Activated CD8-positive, alpha-beta memory T cell treated with anti-CD3 and anti-CD28 coated beads for 48 hours (primary cell): ENCODE data around the gene NFASC.
A peak's percentile ranks its signal among the peaks of the same experiment; 100 is the strongest.

Experiments
- DNase-seq, 3 experiments: peaks; one replicate each; pipeline ENCODE4 v3.0.0-alpha.2; 2020; ENCODE audit warnings: low read depth in 2 of 3, low spot score in 2 of 3

NFASC gene

DNA sequence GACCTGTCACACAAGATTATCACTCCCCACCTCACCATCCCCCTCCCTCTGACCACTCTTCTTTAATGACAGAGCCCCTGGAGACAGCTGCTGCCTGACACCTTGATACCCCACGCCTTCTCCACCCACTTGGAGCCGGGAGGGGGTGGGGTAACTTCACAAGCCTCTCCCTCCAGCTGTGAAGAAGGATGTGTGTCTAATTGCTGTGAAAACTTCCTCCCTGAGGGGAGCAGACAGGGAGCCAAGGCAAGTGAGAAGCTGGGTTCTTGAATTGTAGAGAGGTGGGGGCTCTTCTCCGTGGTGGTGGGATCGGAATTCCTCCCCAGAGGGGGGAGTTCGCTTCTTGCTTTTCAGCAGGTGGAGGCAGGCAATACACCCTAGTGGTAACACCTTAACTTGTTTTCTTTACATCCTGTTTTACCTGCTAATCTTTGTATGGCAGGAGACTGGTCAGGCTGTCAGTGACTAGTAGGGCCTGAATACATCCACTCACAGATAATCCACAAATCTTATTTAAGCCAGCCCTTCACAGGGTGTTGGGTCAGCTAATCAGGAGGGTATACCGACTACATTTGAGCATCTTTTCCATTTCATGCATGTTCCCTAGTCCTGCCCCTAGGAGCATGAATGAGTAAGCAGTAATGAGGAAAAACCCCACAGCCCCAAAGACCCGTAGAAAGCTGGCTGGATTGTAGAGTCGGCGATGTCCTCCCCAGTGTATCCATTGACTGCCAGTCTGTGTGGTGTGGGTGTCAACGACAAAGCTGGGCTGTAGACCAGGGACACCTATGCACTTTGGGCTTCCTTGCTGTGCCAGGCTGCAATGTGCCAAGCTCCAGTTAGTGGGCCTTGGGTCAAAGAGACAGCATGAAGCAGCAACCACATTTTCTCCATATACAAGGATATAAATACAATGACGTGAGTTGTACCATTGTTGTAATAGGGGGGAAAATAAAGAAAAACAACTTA is 57.3 kb downstream of the NFASC start:
- no peak for DNase-seq

DNA sequence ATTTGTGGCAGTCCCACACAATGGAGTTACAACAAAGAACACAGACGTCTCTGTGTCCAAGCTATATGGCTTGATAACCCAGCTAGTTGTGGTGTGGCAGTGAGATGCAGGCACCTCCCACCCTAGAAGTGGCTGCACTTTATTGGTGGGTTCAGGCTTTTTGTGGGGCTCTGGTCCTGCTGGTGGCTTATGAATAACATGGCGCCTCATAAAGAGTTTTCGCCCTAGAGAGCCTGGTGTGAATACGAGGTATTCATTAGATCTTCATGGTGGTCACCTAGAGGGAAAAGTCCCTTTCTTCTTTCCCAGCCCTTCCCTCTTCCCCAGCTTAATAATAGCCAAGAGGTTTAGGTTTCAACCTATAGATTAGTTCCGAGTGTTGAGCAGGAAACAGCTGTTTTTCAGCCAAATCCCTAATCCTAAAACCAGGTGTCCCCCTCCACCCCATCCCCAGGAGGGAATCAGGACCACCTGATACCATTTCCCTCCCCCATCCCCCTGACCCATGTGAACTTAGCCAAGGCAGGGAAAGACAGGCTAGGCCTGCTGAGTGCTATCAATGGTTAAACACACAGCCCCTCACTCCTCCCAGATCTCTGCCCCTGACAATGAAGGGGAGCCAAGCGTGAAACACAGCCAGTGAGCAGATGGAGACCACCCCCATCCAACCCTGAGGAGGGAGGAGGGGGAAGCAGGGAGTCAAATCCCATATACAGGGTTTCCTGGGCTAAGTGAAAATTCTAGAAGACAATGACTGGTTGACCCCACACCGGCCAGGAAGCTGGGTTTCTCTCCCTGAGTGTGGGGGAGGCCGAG is 58.2 kb downstream of the NFASC start:
- no peak for DNase-seq

DNA sequence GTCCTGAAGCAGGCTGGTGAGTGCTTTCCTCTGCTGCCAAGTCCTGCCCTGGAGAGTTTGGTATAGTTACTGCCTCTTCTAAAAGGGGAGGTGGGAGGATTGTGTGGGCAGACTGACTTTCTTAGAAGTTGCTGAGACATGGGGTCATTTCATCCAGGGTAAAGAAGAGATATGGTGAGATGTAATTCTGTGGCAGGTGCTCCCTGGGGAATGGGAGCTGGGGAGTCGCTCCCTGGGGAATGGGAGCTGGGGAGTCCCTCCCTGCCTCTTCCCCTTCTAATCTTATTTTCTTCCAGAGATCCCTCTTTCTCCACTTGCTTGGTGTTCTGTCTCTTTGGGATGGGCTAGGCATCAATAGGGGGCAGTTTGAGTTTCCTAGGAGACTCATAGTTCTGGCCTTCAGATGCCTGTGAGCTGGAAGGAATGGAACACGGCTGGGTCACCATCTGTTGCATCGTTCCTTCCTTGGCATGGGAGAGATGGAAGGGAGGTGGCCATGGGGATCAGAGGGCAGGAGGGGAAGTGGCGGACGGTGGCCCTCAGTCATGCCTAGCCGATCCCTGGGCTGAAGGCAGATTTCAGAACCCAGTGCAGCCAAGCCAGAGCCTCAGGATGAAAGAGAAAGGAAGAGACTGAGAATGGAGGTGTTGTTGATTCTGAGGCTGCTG is 59.0 kb downstream of the NFASC start:
- no peak for DNase-seq

DNA sequence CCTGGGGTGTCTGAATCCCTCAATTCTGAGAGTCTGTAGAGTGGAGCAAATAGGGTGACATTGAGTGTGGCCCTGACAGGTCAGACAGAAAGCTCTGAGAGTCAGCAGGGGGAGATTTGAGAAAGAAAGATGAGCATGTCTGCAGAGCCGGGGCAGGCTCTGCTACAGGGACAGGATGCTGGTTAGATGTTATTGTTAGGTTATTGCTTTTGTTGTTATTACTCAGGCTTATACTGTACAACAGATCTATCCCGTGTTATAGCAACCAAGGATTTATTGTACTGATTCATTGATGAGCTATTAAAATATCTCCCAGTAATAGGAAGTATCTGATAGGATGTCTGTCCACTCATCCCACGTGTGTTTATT is 59.5 kb downstream of the NFASC start:
- DNase-seq, result no peak

DNA sequence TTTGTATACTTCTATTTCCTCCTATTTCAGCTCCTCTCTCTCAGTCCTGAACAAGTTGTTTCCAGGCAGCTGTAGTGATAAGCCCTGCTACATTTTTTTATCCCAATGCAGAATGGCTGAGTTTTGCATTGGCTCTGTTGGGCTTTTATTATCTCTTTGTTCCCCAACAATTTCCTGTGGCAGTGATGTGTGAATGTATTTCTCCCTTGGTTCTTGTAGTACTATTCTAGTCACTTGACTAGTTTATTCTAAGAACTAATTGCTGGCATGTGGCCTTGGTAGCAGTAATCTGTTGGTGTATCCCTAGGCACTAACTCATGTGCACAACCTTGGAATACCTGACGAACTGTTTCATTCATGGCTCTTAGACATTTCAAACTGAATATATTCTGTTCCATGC is 60.7 kb downstream of the NFASC start:
- DNase-seq, result no peak

DNA sequence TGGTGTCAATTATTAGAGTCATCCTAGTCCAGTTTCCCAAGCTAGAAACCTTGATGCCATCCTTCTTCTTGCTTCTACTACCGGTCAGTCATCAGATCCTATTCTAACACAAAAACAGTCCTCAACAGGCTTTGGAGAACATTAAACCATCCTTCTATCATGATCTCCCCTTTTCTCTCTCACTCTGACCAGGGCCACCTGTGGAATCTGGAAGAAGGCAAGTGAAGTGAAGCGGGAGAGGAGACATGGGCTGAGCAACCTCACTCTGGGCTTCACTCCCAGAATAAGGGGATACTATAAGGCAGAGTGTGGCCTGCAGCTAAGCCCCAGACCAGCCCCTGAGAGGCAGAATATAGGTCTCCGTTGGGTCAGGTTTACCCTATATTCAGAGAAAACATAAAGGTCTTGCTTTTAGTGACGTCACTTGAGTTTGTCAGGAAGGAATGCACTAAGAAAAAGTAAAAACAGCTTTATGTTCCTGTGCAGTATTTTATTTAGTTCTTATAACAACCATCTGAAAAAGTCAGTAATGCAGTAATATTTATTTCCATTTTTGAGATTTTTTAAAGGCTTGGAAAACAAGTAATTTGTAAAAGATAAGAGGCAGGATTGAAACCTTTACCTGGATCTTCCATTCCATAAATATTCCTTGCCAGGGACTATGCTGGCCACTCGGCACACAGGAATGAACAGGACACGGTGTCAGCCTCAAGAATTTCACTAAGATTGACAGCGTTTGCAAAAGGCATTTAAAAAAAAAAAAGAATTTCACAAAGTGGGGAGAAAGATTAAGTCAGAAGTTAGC is 61.3 kb downstream of the NFASC start:
- no peak for DNase-seq

DNA sequence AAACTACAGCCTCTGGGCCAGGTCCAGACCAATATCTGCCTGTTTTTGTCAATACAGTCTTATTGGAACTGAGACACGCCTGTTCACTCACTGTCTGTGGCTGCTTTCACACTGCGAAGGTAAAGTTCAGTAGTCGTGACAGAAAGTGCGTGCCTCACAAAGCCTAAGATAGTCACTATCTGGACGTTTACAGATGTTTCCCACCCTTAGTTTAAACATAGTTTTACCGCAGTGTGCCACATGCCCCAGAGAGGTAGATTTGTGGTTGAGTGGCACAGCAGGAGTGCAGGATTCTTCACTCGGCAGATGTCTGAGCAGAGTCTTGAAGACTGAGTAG is 61.9 kb downstream of the NFASC start:
- no peak for DNase-seq

DNA sequence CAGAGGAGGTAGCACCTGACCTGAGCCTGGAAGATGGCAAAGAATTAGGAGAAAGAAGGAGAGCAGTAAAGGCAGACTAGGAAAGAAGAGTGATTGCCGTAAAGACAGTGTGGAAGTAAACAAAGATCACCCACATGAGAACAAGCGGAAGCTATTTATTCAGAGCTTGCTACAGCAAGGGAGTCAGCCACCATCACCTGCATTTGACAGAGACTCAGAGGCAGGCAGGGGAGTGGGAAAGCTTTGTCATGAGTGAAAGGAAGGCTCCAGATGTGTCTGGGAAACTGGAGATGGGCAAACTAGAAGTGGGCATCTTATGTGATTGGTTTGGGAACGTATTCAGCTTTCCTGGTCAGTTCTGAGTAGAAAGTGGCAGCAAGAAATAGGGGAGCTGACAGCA is 64.5 kb downstream of the NFASC start:
- DNase-seq, result no peak

DNA sequence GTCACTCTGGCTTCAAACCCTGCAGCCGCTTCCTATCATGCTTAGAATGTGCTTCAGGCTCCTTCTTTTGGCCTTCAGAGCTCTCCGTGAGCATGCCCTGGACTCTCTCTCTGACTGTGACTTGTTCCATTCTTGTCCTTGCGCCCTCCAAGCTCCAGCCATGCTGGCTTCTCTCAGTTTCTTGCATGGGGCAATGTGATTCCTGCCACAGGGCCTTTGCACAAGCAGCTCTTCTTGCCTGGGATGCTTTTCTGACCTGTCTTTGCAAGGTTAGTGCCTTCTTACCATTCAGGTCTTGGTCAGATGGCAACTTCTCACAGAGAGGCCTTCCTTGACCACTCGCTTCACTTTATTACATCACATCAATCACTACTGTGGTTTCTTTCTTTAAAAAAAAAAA is 66.1 kb downstream of the NFASC start:
- DNase-seq, result no peak

DNA sequence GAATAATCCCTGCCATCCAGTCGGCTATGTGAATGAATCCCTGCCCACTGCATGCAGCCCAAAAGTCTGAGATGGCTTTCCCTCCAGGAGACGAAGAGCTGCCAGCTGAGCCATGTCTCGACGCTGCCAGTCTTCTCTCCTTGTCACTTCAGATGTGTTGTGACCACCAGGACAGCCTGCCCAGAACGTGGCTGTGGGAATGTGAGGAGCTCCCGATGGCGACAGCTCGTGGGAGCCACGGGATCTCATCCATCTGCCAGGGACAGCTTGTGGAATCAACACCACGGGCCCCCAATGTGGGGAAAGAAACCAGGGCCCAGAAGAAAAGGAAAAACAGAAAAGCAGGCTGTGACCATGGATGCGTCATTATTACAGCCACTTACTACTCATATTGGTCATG is 67.2 kb downstream of the NFASC start:
- DNase-seq, result no peak

DNA sequence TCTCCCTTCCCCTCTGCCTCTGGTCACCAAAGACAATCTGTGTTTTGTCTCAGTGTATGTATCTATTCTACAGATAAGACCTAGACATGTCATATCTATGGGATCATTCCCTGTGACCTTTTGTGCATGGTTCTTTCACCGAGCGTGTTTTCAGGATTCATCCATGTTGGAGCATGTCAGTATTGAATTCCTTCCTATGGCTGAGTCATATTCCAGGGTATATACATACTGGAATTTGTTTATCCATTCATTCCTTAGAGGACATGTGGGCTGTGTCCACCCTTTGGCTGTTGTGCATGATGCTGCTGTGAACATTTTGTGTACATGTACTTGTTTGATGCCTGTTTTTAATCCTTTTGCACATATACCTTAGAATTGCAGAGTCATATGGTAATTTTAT is 69.9 kb downstream of the NFASC start:
- DNase-seq, result no peak

DNA sequence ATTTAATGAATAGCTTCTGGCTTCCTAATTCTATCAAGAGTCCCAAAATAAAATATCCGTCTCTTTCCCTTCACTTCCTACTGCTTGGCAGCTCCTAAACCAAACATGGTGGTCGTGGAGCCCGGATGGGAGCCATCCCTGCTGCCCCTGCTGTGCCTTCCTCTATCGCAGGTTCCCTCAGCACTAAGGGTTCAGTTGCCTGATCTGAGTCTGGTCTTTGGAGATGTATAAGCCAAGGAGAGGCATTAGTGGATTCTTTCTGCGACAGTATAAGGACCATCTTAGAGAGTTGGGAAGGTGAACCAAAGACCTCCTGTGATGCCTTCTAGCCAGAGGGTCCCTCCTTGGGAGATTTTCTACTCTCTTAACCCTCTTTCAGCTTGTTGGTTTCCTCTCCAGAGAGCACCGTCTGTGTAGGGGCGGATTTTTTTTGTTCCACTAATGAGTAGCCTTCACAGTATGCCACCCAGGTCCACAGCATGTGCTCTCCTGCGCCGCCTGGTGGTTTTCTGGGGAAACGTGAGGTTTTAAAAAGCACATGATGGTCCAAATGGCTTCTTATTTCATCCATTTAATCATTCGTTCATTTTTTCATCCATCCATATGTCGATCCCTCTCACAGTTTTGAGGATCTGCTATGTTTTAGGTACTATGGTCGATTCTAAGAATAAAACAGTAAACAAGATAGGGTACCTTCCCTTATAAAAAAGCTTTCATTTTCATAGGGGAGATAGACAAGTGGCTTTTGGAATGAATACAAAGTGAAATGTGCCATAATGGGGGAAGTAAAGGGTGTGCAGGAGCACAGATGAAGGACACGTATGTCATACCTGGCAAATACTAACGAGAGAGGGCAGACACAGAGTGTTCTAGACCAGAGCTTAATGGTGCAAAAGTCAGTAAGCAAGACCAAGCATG is 71.0 kb downstream of the NFASC start:
- DNase-seq, result peak; percentile 12 to 50 (median 31)

DNA sequence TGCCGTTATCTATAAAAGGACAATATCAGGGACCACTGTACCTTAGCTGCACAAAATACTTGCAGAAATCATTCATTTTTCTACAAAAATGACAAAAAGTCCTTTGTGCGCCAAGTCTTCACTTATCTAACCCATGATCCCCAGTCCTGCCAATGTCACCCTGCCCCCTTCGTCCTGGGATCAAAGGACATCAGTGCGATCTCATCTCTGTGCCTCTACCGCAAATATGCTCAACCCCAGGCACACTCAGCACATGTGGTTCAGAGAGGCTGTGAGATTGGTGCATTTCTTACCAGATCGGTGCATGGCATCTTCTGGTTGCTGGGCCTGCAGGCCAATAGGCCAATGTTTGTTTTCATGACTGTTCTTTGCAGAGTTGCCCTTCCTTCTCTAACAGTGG is 72.8 kb downstream of the NFASC start:
- no peak for DNase-seq

DNA sequence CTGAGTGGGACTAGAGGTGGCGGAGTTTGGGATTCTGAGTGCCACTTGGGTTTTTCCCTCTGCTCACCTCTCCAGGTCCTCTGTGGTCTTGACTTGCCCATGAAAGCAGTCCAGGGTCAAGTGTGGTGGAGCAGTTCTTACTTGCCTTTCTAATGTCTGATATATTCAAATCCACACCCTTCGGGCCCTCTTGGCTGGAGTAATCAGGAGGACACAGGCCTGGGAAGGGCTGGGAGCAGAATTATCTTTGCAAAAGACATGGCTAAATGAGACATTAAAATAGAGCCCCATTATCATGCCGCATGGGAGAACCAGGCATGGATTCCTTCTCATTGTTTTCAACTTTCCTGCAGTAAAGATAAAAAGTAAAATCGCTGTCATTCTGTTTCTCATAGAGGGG is 74.0 kb downstream of the NFASC start:
- DNase-seq, result no peak

DNA sequence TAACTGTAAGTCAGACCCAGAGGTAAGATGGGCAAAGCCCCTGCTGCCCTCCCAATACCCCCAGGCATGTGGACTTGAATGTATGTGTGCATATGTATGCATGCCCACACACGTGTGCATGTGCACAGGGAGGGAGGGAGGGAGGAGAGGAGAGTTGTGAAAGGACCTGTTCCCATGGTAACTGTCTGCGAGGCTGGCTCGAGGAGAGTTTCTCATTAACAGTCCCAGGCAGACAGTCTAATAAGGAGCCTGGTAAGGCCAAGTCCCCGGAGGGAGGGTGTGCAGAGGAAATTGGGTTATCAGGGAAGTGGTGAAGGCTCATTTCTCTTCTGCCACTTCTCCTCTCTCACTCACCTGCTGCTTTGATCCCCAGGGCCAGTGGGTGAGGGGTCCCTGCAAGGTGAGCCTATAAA is 74.9 kb downstream of the NFASC start:
- DNase-seq, result no peak

DNA sequence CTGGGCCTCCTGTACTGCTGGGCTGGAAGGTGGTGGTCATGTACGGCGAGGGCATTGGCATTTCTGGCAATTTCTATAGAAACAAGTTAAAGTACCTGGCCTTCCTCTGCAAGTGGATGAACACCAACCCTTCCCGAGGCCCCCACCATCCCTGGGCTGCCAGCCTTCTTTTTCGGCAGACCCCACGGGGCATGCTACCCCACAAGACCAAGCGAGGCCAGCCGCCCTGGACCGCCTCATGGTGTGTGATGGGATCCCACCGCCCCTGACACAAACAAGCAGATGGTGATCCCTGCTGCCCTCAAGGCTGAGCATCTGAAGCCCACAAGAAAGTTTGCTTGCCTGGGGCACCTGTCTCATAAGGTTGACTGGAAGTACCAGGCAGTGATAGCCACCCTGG is 76.0 kb downstream of the NFASC start:
- no peak for DNase-seq

DNA sequence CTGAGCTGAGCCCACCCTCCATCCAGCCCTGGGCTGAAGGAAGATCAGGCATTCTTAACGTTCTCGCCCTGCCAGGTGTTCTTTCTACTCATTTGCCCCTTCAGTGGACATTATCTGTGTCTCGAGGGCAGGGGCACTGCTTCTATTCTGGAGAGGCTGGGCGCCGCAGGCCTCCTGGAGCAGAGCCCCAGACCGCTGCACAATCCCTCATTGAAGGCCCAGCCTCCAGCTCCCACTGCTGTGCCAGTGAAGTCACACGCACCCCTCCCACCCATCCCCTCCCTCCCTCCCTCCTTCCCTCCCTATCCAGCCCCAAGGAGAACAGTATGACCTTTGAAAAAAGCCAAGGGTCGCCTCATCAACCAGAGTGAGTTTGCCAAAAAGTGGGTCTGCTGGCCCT is 76.7 kb downstream of the NFASC start:
- no peak for DNase-seq

DNA sequence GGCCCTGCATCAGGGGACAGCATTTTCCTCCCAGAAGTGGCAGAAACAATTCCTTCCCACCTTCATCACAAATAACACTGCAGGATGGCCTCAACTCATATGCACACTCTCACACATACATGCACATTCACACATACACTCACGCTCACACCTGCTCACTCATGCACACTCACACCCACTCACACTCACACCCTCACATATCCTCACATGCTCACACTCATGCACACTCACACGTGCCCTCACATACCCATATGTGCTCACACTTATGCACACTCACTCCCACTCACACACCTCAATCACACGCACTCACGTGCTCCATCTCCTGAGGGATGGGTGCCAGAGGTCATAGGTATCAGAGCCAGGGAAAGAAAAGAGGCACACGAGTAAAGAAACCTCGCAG is 77.1 kb downstream of the NFASC start:
- DNase-seq, result no peak

DNA sequence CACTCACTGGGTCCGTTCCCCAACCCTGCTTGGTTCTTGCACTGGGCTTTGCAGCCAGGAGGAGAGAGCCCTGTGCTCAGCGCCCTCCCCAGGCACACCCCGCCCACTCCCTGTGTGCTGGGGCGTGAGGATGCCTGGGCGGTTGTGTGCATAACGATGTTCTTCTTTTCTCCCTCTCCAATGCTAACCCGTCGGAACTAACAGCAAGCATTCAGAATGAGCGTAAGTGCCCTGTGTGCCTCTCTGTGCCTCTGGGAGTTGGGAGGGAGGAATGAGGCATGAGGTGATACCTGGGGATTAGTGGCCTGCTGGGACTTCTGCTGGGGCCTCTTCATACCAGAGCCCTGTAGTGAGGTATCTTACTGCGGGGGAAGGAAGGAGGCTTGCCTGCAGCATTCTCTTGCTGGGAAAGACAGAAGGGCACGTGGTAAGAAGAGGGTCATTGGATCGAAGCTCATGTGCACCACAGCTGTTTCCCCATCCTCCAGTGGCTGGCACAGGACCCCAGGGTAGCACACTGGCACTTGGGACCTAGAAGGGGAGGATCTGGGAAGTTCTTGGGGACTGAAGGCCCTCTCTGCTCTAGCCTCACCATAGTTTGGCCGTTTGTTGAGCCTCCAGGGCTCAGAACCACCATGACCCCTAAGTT is 79.8 kb downstream of the NFASC start:
- no peak for DNase-seq
